Pancreas (tissue), 10 donors: ENCODE results near the gene EFNA2. TPM values are rescaled to one million over a fixed set of nuclear protein-coding genes. Genes with fewer than 3 reads are reported as not detected.

Experiments used
- ATAC-seq, 4 donors: fragments of 200-7000 bp; cut with Tn5 transposase; one replicate each; pipeline versions ENCODE4 v1.8.0 to v1.9.1; 2020; ENCODE audit warnings: mild to moderate bottlenecking in 4 of 4, moderate library complexity in 4 of 4
- DNase-seq, 6 donors: peaks; one replicate each; pipeline ENCODE4 v3.0.0-alpha.2; 2020
- FAIRE-seq: peaks from 2 replicates; lab custom pipeline; 2012; peaks lifted over from hg19 to GRCh38; lab: Jason Lieb, UNC
- H3K27ac ChIP-seq, 4 donors: fragments of 200-600 bp; sonication (generic); 1 replicate in 3 of 4; 2 replicates in 1 of 4; pipeline versions ENCODE4 v1.5.0 to v1.8.0; 2020
- H3K27me3 ChIP-seq, 4 donors: fragments of 200-600 bp; one replicate each; pipeline ENCODE4 v1.8.0; 2021
- H3K36me3 ChIP-seq, 3 donors: fragments of 200-600 bp; sonication (generic) in 1 of 3; one replicate each; pipeline versions ENCODE4 v1.5.0 to v1.8.0; 2020 to 2021
- H3K4me1 ChIP-seq, 3 donors: fragments of 200-600 bp; one replicate each; pipeline ENCODE4 v1.8.0; 2021
- H3K4me3 ChIP-seq, 4 donors: fragments of 200-600 bp; sonication (generic) in 2 of 4; one replicate each; pipeline versions ENCODE4 v1.5.0 to v1.8.0; 2020 to 2021
- H3K9me3 ChIP-seq, 4 donors: fragments of 200-600 bp; one replicate each; pipeline ENCODE4 v1.8.0; 2021
- CTCF ChIP-seq, 4 donors: fragments of 200-600 bp; sonication (generic) in 3 of 4; IDR thresholded peaks; one replicate each; pipeline versions ENCODE4 v1.5.0 to v1.8.0; 2021; ENCODE audit warnings: antibody characterized with exemption in 4 of 4
- WGBS, 2 donors: extraction: QIAGEN DNeasy Blood & Tissue Kit; methylation state at CpG; one replicate each; pipeline ENCODE4 v1.1.7; 2013; 5-methylcytosine and 5-hydroxymethylcytosine counted together
- intact Hi-C, 3 donors: fragments of 100-400 bp; cut with DNase I; formaldehyde crosslinking; loops; one replicate each; pipeline versions ENCODE4 v1.11.1 to v1.14.2; 2022
- polyA plus RNA-seq, 2 donors: library from polyadenylated mRNA; stranded (reverse); fragments of 200-250 nt; gene quantifications; one replicate each; pipeline ENCODE4 v1.2.3, GENCODE V29; 2013
- total RNA-seq, 6 donors: library from RNA; stranded (reverse); fragmentation: NEBNext Ultra II Directional in 4 of 6; extraction: Animal tissue kit (Norgen Biotek cat#: 25700) in 4 of 6; gene quantifications; one replicate each; pipeline versions ENCODE4 v1.2.1 to v1.2.4, GENCODE V29; 2021 to 2023
- donor health status: healthy with polysubstance abuse.
- donor health status: DM: no; HTN: no; CAD: no; lungs with moderate emphysema.
- donor health status: DM: no; HTN: no; CAD: no.
- donor health status: control.
- donor health status: control.
- donor health status: Bipolar disorder and iron deficiency.
- donor health status: DM: yes; HTN: yes; CAD: no.
- donor health status: DM: no; HTN: no; CAD: no.
- donor health status: DM: no; HTN: no; CAD: no.
- donor health status: DM: yes; HTN: yes; CAD: no.

Gene EFNA2
- total and polyA plus RNA-seq, 8 donors, result 0.22 to 0.94 TPM; not detected in 6

- 71 to 77% methylated on average over 32 of the region's 32 CpGs for WGBS, 2 donors
- TF ChIP-seq CTCF (IDR thresholded peaks at IDR 0.05), result no peak
- FAIRE-seq (no peak), DNase-seq (peak in 1 of 6 donors; percentile 38), ATAC-seq (no peak)
- H3K27me3 ChIP-seq, result peaks cover 0 to 6% (median 0%) of the 10 kb centered on the region in 4 donors
- no peak overlapping the region for H3K27ac ChIP-seq
- H3K36me3 ChIP-seq, result no peaks in the 10 kb centered on the region
- peaks cover 0 to 4% (median 2%) of the 10 kb centered on the region in 3 donors for H3K4me1 ChIP-seq
- no peak overlapping the region for H3K4me3 ChIP-seq
- H3K9me3 ChIP-seq, result no peaks in the 10 kb centered on the region
- intact Hi-C loops, result no loop called here
Measured at GRCh38 chr19:1313695-1314613, 28.3 kb downstream of the EFNA2 start.

GRCh38 chr19:1315470-1316166, 29.9 kb downstream of the EFNA2 start:
- no peak overlapping the region for H3K27ac ChIP-seq
- FAIRE-seq, result no peak
- no peaks in the 10 kb centered on the region for H3K9me3 ChIP-seq
- peaks cover 0 to 6% (median 0%) of the 10 kb centered on the region in 4 donors for H3K27me3 ChIP-seq
- intact Hi-C loops, result no loop called here
- H3K4me1 ChIP-seq, result peaks cover 0 to 4% (median 2%) of the 10 kb centered on the region in 3 donors
- DNase-seq, result peak; percentile 32 to 84 (median 52)
- WGBS, 2 donors, result 7% methylated on average over 47 to 58 of the region's 58 CpGs
- peak; percentile 21 to 62 (median 43) for TF ChIP-seq CTCF (IDR thresholded peaks at IDR 0.05)
- peak; percentile 70 to 92 (median 89) for ATAC-seq
- peak overlapping the region in 2 of 4 donors; percentile 16 to 38 for H3K4me3 ChIP-seq
- no peaks in the 10 kb centered on the region for H3K36me3 ChIP-seq

GRCh38 chr19:1316466-1316865, 30.8 kb downstream of the EFNA2 start:
- FAIRE-seq, result no peak
- DNase-seq, result peak in 1 of 6 donors; percentile 67
- TF ChIP-seq CTCF (IDR thresholded peaks at IDR 0.05), result no peak
- no peaks in the 10 kb centered on the region for H3K9me3 ChIP-seq
- H3K4me1 ChIP-seq, result peaks cover 0 to 4% (median 2%) of the 10 kb centered on the region in 3 donors
- H3K36me3 ChIP-seq, result no peaks in the 10 kb centered on the region
- 66 to 71% methylated on average over 13 of the region's 13 CpGs for WGBS, 2 donors
- no peak overlapping the region for H3K27ac ChIP-seq
- intact Hi-C loops, result no loop called here
- peaks cover 0 to 6% (median 0%) of the 10 kb centered on the region in 4 donors for H3K27me3 ChIP-seq
- no peak overlapping the region for H3K4me3 ChIP-seq
- no peak for ATAC-seq

- Histone ChIP-seq H3K36me3 (no peaks in the 10 kb centered on the region), H3K27me3 (peaks cover 0 to 6% (median 0%) of the 10 kb centered on the region in 4 donors), H3K9me3 (no peaks in the 10 kb centered on the region), H3K4me3 (no peak overlapping the region), H3K4me1 (peaks cover 0 to 4% (median 2%) of the 10 kb centered on the region in 3 donors), H3K27ac (no peak overlapping the region)
- ATAC-seq, result no peak
- 71 to 78% methylated on average over 17 of the region's 17 CpGs for WGBS, 2 donors
- FAIRE-seq, result no peak
- intact Hi-C loops, result no loop called here
- no peak for TF ChIP-seq CTCF (IDR thresholded peaks at IDR 0.05)
- no peak for DNase-seq
Measured at GRCh38 chr19:1317274-1318003, 31.8 kb downstream of the EFNA2 start.
